ENCODE measurements around the gene ZMYND11. TPM values are rescaled to one million over a fixed set of nuclear protein-coding genes. Genes with fewer than 3 reads are reported as not detected.

Gene ZMYND11
- total and polyA plus RNA-seq, 2 of the 13 experiments (the other 11 are each of a cell fraction or from before 2014, with no cell fraction given), result 17.5 to 38.7 TPM

DNA sequence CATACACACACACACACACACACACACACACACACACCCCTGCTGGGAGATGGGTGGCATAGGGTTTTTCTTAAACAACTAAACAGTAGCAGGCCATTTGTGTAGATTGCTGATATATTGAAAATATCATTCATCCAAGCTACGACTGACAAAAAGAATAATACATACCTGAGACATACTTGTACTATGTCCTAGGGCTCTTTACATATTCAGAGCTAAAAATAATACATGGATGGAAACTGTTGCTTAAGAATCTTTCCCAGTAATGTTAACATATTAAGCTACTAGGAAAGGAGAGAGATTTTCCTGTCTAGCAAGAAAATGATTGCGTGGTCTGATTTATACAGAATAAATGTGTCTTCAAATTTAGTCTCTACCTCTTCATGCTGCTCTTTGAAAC, 46.0 kb upstream of the ZMYND11 start (continued):
- TF ChIP-seq, protein P1, sequence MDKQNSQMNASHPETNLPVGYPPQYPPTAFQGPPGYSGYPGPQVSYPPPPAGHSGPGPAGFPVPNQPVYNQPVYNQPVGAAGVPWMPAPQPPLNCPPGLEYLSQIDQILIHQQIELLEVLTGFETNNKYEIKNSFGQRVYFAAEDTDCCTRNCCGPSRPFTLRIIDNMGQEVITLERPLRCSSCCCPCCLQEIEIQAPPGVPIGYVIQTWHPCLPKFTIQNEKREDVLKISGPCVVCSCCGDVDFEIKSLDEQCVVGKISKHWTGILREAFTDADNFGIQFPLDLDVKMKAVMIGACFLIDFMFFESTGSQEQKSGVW (CRISPR knock-in tag; IDR thresholded peaks at IDR 0.05; ENCODE audit: borderline replicate concordance), result no peak

DNA sequence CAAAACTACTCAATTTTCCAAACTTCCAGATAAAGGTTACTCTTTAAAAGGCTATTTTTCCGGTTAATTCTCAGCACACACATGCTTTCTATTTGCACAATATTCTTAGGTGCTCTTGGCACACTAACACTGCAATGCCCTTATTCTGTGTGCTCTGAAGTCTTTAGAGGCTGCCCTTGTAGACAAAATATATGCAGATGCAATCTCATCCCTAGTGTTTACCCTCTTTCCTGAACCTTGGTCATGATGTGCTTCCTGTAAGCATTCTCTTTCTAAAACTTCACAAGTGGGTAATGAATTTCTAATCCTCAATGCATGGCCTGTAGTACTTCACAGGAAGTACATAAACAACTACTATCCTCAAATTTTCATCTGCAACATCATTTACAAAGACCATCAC, 45.1 kb upstream of the ZMYND11 start:
- no TSS peak for BruUV-seq (replicated peaks)
- Histone ChIP-seq H3K4me2 (ENCODE audit: low read depth, low read length) (peak overlapping the region; percentile 13; the same call in 1 of the 2 replicates), H3K4me1 (ENCODE audit: insufficient read depth, low read length) (peaks cover 32% of the 10 kb centered on the region), H3K4me3 (replicated peaks in 1 of 3; ENCODE audit: insufficient read depth in 1 of 3, low read depth in 2 of 3, low read length in 3 of 3) (no peak overlapping the region), H3K27me3 (ENCODE audit: control insufficient read depth in 1 of 2, insufficient read depth in 2 of 2, low read length in 2 of 2) (peaks cover 0 to 3% of the 10 kb centered on the region in 2 experiments; a peak in 2 of 5 replicates), H3K9ac (ENCODE audit: insufficient read depth, low read depth, low read length) (no peak overlapping the region), H3K36me3 (replicated peaks in 1 of 2; ENCODE audit: control insufficient read depth in 1 of 2, insufficient read depth in 2 of 2, low read length in 2 of 2) (no peaks in the 10 kb centered on the region), H3K9me3 (ENCODE audit: low read length) (peaks cover 10% of the 10 kb centered on the region), H3K27ac (ENCODE audit: extremely low read length, insufficient read depth, low read length) (no peak overlapping the region), H4K20me1 (ENCODE audit: insufficient read depth, low read length) (no peaks in the 10 kb centered on the region), H2AFZ (ENCODE audit: low read length) (no peak overlapping the region), H3K79me2 (ENCODE audit: insufficient read depth, low read length) (no peaks in the 10 kb centered on the region)
- CTCF ChIA-PET (ENCODE audit: low intra/inter-chr PET ratio, low total read pairs), result no interaction called here
- in situ Hi-C loops (cut with HindIII; ENCODE audit: extremely low pct_ligation_motif_present, low pct_unique_long_range_greater_than_20kb) (no loop called here), intact Hi-C loops (cut with micrococcal nuclease; ENCODE audit: unreplicated experiment) (no loop called here)
- POLR2A ChIA-PET, result no interaction called here
- ATAC-seq (peak; percentile 72), FAIRE-seq (no peak), DNase-seq (ENCODE audit: low spot score) (peak; percentile 68)
- 2% methylated on average over 1 of the region's 1 CpG for WGBS (ENCODE audit: low lambda C conversion rate)
- TF ChIP-seq MEIS1 (CRISPR knock-in tag; IDR thresholded peaks at IDR 0.05; ENCODE audit: borderline replicate concordance), result no peak
- TF ChIP-seq, protein P2, sequence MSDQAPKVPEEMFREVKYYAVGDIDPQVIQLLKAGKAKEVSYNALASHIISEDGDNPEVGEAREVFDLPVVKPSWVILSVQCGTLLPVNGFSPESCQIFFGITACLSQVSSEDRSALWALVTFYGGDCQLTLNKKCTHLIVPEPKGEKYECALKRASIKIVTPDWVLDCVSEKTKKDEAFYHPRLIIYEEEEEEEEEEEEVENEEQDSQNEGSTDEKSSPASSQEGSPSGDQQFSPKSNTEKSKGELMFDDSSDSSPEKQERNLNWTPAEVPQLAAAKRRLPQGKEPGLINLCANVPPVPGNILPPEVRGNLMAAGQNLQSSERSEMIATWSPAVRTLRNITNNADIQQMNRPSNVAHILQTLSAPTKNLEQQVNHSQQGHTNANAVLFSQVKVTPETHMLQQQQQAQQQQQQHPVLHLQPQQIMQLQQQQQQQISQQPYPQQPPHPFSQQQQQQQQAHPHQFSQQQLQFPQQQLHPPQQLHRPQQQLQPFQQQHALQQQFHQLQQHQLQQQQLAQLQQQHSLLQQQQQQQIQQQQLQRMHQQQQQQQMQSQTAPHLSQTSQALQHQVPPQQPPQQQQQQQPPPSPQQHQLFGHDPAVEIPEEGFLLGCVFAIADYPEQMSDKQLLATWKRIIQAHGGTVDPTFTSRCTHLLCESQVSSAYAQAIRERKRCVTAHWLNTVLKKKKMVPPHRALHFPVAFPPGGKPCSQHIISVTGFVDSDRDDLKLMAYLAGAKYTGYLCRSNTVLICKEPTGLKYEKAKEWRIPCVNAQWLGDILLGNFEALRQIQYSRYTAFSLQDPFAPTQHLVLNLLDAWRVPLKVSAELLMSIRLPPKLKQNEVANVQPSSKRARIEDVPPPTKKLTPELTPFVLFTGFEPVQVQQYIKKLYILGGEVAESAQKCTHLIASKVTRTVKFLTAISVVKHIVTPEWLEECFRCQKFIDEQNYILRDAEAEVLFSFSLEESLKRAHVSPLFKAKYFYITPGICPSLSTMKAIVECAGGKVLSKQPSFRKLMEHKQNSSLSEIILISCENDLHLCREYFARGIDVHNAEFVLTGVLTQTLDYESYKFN (CRISPR knock-in tag; conservative IDR thresholded peaks at IDR 0.05), result peak; percentile 58
- no peak for TF ChIP-seq KLF15 (CRISPR knock-in tag; IDR thresholded peaks at IDR 0.05; ENCODE audit: borderline replicate concordance)
- no peak for TF ChIP-seq KLF13 (CRISPR knock-in tag; IDR thresholded peaks at IDR 0.05)
- TF ChIP-seq, protein P3, sequence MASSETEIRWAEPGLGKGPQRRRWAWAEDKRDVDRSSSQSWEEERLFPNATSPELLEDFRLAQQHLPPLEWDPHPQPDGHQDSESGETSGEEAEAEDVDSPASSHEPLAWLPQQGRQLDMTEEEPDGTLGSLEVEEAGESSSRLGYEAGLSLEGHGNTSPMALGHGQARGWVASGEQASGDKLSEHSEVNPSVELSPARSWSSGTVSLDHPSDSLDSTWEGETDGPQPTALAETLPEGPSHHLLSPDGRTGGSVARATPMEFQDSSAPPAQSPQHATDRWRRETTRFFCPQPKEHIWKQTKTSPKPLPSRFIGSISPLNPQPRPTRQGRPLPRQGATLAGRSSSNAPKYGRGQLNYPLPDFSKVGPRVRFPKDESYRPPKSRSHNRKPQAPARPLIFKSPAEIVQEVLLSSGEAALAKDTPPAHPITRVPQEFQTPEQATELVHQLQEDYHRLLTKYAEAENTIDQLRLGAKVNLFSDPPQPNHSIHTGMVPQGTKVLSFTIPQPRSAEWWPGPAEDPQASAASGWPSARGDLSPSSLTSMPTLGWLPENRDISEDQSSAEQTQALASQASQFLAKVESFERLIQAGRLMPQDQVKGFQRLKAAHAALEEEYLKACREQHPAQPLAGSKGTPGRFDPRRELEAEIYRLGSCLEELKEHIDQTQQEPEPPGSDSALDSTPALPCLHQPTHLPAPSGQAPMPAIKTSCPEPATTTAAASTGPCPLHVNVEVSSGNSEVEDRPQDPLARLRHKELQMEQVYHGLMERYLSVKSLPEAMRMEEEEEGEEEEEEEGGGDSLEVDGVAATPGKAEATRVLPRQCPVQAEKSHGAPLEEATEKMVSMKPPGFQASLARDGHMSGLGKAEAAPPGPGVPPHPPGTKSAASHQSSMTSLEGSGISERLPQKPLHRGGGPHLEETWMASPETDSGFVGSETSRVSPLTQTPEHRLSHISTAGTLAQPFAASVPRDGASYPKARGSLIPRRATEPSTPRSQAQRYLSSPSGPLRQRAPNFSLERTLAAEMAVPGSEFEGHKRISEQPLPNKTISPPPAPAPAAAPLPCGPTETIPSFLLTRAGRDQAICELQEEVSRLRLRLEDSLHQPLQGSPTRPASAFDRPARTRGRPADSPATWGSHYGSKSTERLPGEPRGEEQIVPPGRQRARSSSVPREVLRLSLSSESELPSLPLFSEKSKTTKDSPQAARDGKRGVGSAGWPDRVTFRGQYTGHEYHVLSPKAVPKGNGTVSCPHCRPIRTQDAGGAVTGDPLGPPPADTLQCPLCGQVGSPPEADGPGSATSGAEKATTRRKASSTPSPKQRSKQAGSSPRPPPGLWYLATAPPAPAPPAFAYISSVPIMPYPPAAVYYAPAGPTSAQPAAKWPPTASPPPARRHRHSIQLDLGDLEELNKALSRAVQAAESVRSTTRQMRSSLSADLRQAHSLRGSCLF (CRISPR knock-in tag; IDR thresholded peaks at IDR 0.05; ENCODE audit: borderline replicate concordance), result no peak
- peak; percentile 87 for TF ChIP-seq ZSCAN29 (CRISPR knock-in tag; conservative IDR thresholded peaks at IDR 0.05)
- no peak for TF ChIP-seq GABPA (IDR thresholded peaks at IDR 0.05; ENCODE audit: low read depth, low read length)
- peak; percentile 32; the same call in 1 of the 2 replicates for TF ChIP-seq GABPA (CRISPR knock-in tag; IDR thresholded peaks at IDR 0.05; ENCODE audit: low read depth)
- TF ChIP-seq, protein P4, sequence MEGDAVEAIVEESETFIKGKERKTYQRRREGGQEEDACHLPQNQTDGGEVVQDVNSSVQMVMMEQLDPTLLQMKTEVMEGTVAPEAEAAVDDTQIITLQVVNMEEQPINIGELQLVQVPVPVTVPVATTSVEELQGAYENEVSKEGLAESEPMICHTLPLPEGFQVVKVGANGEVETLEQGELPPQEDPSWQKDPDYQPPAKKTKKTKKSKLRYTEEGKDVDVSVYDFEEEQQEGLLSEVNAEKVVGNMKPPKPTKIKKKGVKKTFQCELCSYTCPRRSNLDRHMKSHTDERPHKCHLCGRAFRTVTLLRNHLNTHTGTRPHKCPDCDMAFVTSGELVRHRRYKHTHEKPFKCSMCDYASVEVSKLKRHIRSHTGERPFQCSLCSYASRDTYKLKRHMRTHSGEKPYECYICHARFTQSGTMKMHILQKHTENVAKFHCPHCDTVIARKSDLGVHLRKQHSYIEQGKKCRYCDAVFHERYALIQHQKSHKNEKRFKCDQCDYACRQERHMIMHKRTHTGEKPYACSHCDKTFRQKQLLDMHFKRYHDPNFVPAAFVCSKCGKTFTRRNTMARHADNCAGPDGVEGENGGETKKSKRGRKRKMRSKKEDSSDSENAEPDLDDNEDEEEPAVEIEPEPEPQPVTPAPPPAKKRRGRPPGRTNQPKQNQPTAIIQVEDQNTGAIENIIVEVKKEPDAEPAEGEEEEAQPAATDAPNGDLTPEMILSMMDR (CRISPR knock-in tag; IDR thresholded peaks at IDR 0.05), result no peak

Data from HepG2 (cell line).